DND-41 (cell line): ENCODE measurements around the gene EXOC6.

Experiments
- EZH2 ChIP-seq: IDR thresholded peaks from 3 replicates; pipeline ENCODE4 v1.6.1; 2012; ENCODE audit warnings: borderline replicate concordance, low read depth, mild to moderate bottlenecking, moderate library complexity, low read length, inconsistent platforms; ENCODE audit not compliant: severe bottlenecking
- TF ChIP-seq, protein P1 (sequence below): IDR thresholded peaks from 2 replicates; pipeline ENCODE4 v1.5.1; 2012; ENCODE audit warnings: borderline replicate concordance, low read length, moderate library complexity, mild to moderate bottlenecking; ENCODE audit not compliant: poor library complexity, severe bottlenecking; ENCODE audit errors: extremely low read depth

DNA sequence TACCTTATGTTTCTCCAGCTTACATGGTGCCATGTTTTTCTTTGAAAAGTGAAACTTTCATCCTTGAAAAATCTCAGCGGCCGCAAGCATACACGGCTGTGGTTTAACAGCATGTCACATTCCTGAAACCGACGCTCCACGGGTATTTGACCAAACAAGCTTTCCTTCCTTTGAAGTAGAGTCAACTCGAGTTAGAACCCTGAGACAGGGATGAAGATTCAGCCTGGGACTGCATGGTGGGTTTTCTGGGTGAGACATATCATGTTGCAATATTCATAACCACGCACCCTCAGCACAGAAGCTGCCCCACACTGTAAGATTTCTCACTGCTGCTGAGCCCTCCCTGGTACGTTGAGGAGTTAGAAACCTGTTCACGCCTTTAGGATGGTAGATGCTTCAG, 233.5 kb downstream of the EXOC6 start:
- TF ChIP-seq, protein P1, sequence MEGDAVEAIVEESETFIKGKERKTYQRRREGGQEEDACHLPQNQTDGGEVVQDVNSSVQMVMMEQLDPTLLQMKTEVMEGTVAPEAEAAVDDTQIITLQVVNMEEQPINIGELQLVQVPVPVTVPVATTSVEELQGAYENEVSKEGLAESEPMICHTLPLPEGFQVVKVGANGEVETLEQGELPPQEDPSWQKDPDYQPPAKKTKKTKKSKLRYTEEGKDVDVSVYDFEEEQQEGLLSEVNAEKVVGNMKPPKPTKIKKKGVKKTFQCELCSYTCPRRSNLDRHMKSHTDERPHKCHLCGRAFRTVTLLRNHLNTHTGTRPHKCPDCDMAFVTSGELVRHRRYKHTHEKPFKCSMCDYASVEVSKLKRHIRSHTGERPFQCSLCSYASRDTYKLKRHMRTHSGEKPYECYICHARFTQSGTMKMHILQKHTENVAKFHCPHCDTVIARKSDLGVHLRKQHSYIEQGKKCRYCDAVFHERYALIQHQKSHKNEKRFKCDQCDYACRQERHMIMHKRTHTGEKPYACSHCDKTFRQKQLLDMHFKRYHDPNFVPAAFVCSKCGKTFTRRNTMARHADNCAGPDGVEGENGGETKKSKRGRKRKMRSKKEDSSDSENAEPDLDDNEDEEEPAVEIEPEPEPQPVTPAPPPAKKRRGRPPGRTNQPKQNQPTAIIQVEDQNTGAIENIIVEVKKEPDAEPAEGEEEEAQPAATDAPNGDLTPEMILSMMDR = no peak
- TF ChIP-seq EZH2 = no peak
